GM18520 (cell line): ENCODE data around the gene DPPA4.

Source experiments
- ATAC-seq: cut with Tn5 transposase; IDR thresholded peaks from one replicate; pipeline ENCODE4 v1.9.1; 2021; ENCODE audit not compliant: unreplicated experiment

Gene DPPA4

GRCh38 chr3:109339714-109340648, 2.6 kb upstream of the DPPA4 start:
- no peak for ATAC-seq

GRCh38 chr3:109339197-109339596, 1.9 kb upstream of the DPPA4 start:
- no peak for ATAC-seq

- no peak for ATAC-seq
Measured at GRCh38 chr3:109338322-109338721, 976 bp upstream of the DPPA4 start.

- no peak for ATAC-seq
Measured at GRCh38 chr3:109336291-109336861, 970 bp downstream of the DPPA4 start.

- ATAC-seq = no peak
Measured at GRCh38 chr3:109334572-109334971, 2.8 kb downstream of the DPPA4 start.

GRCh38 chr3:109331692-109332091, 5.7 kb downstream of the DPPA4 start:
- ATAC-seq = no peak

- no peak for ATAC-seq
Measured at GRCh38 chr3:109330405-109330804, 6.9 kb downstream of the DPPA4 start.

GRCh38 chr3:109328202-109328601, 9.1 kb downstream of the DPPA4 start:
- no peak for ATAC-seq

- ATAC-seq = no peak
Measured at GRCh38 chr3:109325657-109326056, 11.7 kb downstream of the DPPA4 start.

- no peak for ATAC-seq
Measured at GRCh38 chr3:109325109-109325508, 12.2 kb downstream of the DPPA4 start.

GRCh38 chr3:109316162-109316730, 21.1 kb downstream of the DPPA4 start, which contains the start of gene DPPA2:
Gene DPPA2 (minus strand): TSS chr3:109316517. CDS start chr3:109314542, 1,975 bp downstream.
- no peak for ATAC-seq

- ATAC-seq = no peak
Measured at GRCh38 chr3:109313061-109313460, 24.3 kb downstream of the DPPA4 start.

GRCh38 chr3:109297496-109297895, 39.9 kb downstream of the DPPA4 start:
- no peak for ATAC-seq

- no peak for ATAC-seq
Measured at GRCh38 chr3:109284071-109284470, 53.3 kb downstream of the DPPA4 start.

- no peak for ATAC-seq
Measured at GRCh38 chr3:109278546-109278945, 58.8 kb downstream of the DPPA4 start.

GRCh38 chr3:109278141-109278540, 59.2 kb downstream of the DPPA4 start:
- no peak for ATAC-seq
